Ureter (tissue), 1 donor: ENCODE data around the gene GPRIN3. TPM values are rescaled to one million over a fixed set of nuclear protein-coding genes. Genes with fewer than 3 reads are reported as not detected.
"Not testable (repeated sequence)": the region's sequence is repeated elsewhere in the genome, so short reads cannot be mapped to it uniquely, and the experiment has no call there.

Experiments used
- DNase-seq: peaks from one replicate; pipeline ENCODE4 v3.0.0-alpha.2; 2020; ENCODE audit warnings: low spot score
- total RNA-seq: library from RNA; stranded (reverse); gene quantifications from one replicate; pipeline ENCODE4 v1.2.4, GENCODE V29; 2023
- donor health status: DM: yes; HTN: yes; CAD: no.

Gene GPRIN3
- total RNA-seq, 1 donor from 2014 or later = 3.5 TPM

- DNase-seq = no peak
These were observed 50.2 kb downstream of the GPRIN3 start for GRCh38 chr4:89257376-89257775.

- no peak for DNase-seq
These were observed 51.3 kb downstream of the GPRIN3 start for GRCh38 chr4:89256203-89256800.

- DNase-seq = no peak
These were observed 52.8 kb downstream of the GPRIN3 start for GRCh38 chr4:89254847-89255246.

- not testable (repeated sequence) for DNase-seq
These were observed 53.3 kb downstream of the GPRIN3 start for GRCh38 chr4:89254347-89254746.

GRCh38 chr4:89253935-89254334 lies 53.7 kb downstream of the GPRIN3 start:
- DNase-seq = no peak

- no peak for DNase-seq
These were observed 54.3 kb downstream of the GPRIN3 start for GRCh38 chr4:89253311-89253710.

- no peak for DNase-seq
These were observed 56.2 kb downstream of the GPRIN3 start for GRCh38 chr4:89251396-89251795.

GRCh38 chr4:89249716-89250361 lies 57.8 kb downstream of the GPRIN3 start:
- no peak for DNase-seq

GRCh38 chr4:89249313-89249712 lies 58.3 kb downstream of the GPRIN3 start:
- DNase-seq = no peak

GRCh38 chr4:89248879-89249281 lies 58.7 kb downstream of the GPRIN3 start:
- DNase-seq = no peak

- no peak for DNase-seq
These were observed 59.6 kb downstream of the GPRIN3 start for GRCh38 chr4:89247951-89248350.

GRCh38 chr4:89245459-89245858 lies 62.1 kb downstream of the GPRIN3 start:
- DNase-seq = no peak

GRCh38 chr4:89243733-89244252 lies 63.8 kb downstream of the GPRIN3 start:
- no peak for DNase-seq

- DNase-seq = no peak
These were observed 64.5 kb downstream of the GPRIN3 start for GRCh38 chr4:89242864-89243732.

- DNase-seq = no peak
These were observed 65.4 kb downstream of the GPRIN3 start for GRCh38 chr4:89242216-89242615.

GRCh38 chr4:89230271-89230670 lies 77.3 kb downstream of the GPRIN3 start:
- DNase-seq = no peak

GRCh38 chr4:89226665-89227574 lies 80.7 kb downstream of the GPRIN3 start:
- DNase-seq = peak; percentile 87

GRCh38 chr4:89222170-89222569 lies 85.4 kb downstream of the GPRIN3 start:
- DNase-seq = no peak

- DNase-seq = no peak
These were observed 86.3 kb downstream of the GPRIN3 start for GRCh38 chr4:89221167-89221867.

- no peak for DNase-seq
These were observed 89.0 kb downstream of the GPRIN3 start for GRCh38 chr4:89218587-89218986.

- no peak for DNase-seq
These were observed 90.0 kb downstream of the GPRIN3 start for GRCh38 chr4:89217604-89218003.
